NT2/D1 (cell line): ENCODE measurements around the gene EEFSEC.

Experiments
- DNase-seq: peaks from one replicate; pipeline ENCODE4 v3.0.0-alpha.2; 2011; ENCODE audit warnings: low read depth, low spot score
- H3K27me3 ChIP-seq: 2 replicates; pipeline ENCODE4 v1.6.0; 2011; ENCODE audit warnings: mild to moderate bottlenecking; ENCODE audit not compliant: insufficient read length, insufficient read depth
- H3K36me3 ChIP-seq: 2 replicates; pipeline ENCODE4 v1.6.1; 2011; ENCODE audit warnings: mild to moderate bottlenecking, low read length, mixed read lengths; ENCODE audit not compliant: insufficient read depth, insufficient read length
- H3K4me1 ChIP-seq: 2 replicates; pipeline ENCODE4 v1.5.1; 2011; ENCODE audit not compliant: insufficient read depth, insufficient read length
- H3K4me3 ChIP-seq: 2 replicates; pipeline ENCODE4 v1.5.1; 2011; ENCODE audit warnings: low read depth; ENCODE audit not compliant: insufficient read length
- H3K9ac ChIP-seq: 2 replicates; pipeline ENCODE4 v1.6.0; 2011; ENCODE audit warnings: low read depth; ENCODE audit not compliant: insufficient read length
- H3K9me3 ChIP-seq: 2 replicates; pipeline ENCODE4 v1.5.1; 2011; ENCODE audit warnings: mild to moderate bottlenecking, low read length; ENCODE audit not compliant: insufficient read depth
- SUZ12 ChIP-seq: IDR thresholded peaks from 2 replicates; pipeline ENCODE4 v1.6.1; 2011; ENCODE audit not compliant: insufficient read length, insufficient read depth; ENCODE audit errors: extremely low read depth
- YY1 ChIP-seq: IDR thresholded peaks from 2 replicates; pipeline ENCODE4 v1.6.1; 2011; ENCODE audit not compliant: insufficient read length, insufficient read depth
- ZNF274 ChIP-seq: IDR thresholded peaks from 2 replicates; pipeline ENCODE4 v1.6.1; 2011; ENCODE audit warnings: mild to moderate bottlenecking, low read depth, low read length

EEFSEC gene

DNA sequence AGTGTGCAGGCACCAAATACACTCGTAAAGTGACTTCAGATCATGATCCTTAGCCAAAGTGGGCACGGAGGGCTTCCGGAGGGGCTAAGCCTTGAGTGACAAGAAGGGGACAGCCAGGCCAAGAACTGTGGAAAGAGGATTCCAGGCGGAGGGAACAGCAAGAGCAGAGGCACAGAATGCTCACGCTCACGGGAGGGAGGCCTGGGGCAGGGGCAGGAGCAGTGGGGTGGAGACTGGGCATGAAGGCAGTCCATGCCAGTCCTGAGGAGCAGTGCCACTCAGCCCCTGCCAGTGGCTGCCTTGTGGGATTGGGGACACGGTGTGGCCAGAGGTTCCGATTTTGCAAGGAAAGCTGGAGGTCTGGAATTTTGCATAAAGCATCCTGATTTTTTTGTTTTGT lies 277.4 kb downstream of the EEFSEC start:
- no peaks in the 10 kb centered on the region for H3K36me3 ChIP-seq
- peaks cover 49% of the 10 kb centered on the region for H3K4me1 ChIP-seq
- H3K27me3 ChIP-seq, result peaks cover 62% of the 10 kb centered on the region
- no peak overlapping the region for H3K9ac ChIP-seq
- DNase-seq, result no peak
- H3K9me3 ChIP-seq, result no peaks in the 10 kb centered on the region
- TF ChIP-seq YY1 (no peak), SUZ12 (no peak), ZNF274 (no peak)
- no peak overlapping the region for H3K4me3 ChIP-seq

DNA sequence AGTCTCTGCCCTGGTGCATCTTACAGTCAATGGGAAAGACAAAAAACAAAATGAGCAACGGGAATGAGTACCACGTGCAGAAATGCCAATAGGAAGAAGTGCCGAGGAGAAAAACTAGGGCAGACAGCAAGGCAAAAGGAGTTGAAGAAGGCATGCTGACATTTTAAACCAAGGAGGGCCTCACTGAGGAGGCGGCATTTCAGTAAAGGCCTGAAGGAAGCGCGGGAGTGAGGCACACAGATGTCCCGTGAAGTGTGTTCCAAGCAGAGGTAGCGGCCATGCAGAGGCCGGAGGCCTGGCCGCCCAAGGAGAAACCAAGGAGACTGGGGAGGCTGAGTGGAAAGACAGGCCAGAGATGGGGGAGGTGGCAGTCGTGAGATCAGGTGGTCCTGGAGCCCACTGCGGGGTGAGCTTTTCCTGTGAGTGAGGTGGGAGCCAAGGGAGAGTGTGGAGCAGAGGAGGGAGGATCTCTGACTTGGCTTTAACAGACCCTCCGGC lies 278.6 kb downstream of the EEFSEC start:
- Histone ChIP-seq H3K9ac (peak overlapping the region; percentile 87), H3K4me1 (peaks cover 47% of the 10 kb centered on the region), H3K27me3 (peaks cover 52% of the 10 kb centered on the region), H3K9me3 (no peaks in the 10 kb centered on the region), H3K4me3 (peak overlapping the region; percentile 37), H3K36me3 (no peaks in the 10 kb centered on the region)
- no peak for DNase-seq
- TF ChIP-seq YY1 (no peak), SUZ12 (no peak), ZNF274 (no peak)

DNA sequence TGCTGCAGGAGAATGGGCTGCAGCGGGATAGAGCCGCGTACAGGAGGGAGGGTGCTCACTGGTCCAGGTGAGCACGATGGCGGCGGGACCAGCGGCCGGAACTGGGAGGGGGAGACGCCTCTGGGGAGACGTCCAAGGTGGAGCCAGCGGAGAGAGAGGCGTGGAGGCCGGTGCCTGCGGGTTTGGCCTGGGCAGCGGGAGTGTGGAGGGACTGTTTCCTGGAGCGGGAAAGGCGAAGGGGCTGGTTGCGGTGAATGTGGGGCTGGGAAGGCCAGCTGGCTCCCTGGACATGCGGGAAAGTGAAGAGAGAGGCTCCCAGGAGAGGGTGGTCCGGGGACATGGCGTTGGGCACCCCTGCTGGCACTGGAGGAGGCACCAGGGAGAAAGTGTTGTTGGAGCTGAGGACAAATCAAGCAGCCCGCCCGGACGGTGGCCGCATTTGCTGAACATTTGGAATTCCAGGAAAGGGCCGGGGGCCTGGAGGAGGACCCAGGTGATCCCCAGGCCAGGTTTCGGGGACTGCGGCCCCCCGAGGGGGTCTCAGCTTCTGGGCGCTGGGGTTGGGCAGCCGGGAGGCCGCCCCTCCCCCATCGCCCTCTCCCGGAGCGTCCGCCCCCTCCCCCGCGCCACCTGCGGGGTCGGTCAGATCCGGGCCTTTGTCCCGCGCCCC lies 279.2 kb downstream of the EEFSEC start:
- peak overlapping the region; percentile 37 for H3K4me3 ChIP-seq
- no peaks in the 10 kb centered on the region for H3K9me3 ChIP-seq
- DNase-seq, result no peak
- TF ChIP-seq ZNF274 (no peak), YY1 (no peak), SUZ12 (no peak)
- H3K9ac ChIP-seq, result peak overlapping the region; percentile 87
- H3K4me1 ChIP-seq, result peaks cover 45% of the 10 kb centered on the region
- no peaks in the 10 kb centered on the region for H3K36me3 ChIP-seq
- peaks cover 46% of the 10 kb centered on the region for H3K27me3 ChIP-seq

DNA sequence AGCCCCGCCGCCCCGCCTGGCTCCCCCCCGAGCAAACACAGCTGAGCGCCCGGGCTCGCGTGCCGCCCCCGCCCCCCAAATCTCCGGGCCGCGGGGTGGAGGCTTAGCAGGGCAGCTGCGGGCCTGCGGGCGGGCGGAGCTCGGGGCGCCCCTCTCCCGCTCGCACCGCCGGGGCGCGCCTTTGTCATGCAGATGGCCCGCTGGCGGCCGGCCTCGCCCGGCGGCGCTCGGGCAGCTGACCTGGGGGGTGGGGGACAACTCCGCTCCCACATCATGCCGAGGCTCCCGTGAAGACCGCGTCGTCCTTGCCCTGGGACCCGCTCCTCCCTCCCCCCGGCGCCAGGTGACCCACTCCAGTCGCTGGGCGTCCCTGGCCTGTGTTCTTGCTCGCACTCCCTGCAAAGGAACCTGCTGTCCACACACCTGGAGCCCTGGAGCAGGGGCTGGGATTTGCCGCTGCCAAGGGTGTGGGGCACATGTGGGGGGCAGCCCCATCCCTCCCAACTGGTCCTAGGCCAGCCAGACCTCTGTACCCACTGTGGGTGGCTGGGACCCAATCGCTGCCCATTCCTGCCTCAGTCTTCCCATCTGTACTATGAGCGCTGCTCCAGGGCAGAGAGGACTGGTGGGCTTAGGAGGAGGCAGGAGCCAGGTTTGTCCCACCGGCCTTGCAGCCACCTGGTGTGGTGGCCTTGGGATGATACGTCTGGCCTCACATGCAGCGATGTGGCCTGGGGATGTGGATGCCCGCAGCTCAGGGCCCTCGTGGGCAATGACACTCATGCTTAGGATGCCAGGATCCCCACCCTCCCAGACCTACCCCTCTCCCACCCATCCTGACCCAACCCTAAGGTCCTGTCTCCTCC lies 279.9 kb downstream of the EEFSEC start:
- H3K4me3 ChIP-seq, result peak overlapping the region; percentile 25
- DNase-seq, result no peak
- peaks cover 40% of the 10 kb centered on the region for H3K4me1 ChIP-seq
- peak overlapping the region; percentile 77 for H3K9ac ChIP-seq
- H3K27me3 ChIP-seq, result peaks cover 41% of the 10 kb centered on the region
- no peaks in the 10 kb centered on the region for H3K9me3 ChIP-seq
- H3K36me3 ChIP-seq, result no peaks in the 10 kb centered on the region
- TF ChIP-seq ZNF274, result no peak
- TF ChIP-seq YY1, result no peak
- TF ChIP-seq SUZ12, result no peak

DNA sequence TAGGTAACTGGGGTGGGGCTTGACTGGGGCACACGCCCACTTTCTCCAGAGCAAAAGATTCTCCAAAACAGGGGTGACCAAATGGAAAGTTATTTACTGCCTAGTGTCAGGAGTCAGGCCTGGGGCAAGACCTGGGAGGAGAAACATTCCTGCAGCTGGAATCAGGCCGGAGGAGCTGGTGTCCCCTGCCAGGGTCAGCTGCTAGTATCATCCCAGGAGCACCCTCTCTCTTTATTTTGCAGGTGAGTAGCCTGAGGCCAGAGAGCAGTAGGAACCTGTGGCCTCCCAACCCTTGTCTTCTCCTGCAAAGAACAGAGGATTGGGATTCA lies 280.5 kb downstream of the EEFSEC start:
- no peak for DNase-seq
- H3K9me3 ChIP-seq, result no peaks in the 10 kb centered on the region
- no peak overlapping the region for H3K9ac ChIP-seq
- TF ChIP-seq ZNF274, result no peak
- TF ChIP-seq SUZ12, result no peak
- TF ChIP-seq YY1, result no peak
- H3K27me3 ChIP-seq, result peaks cover 35% of the 10 kb centered on the region
- peaks cover 38% of the 10 kb centered on the region for H3K4me1 ChIP-seq
- H3K36me3 ChIP-seq, result no peaks in the 10 kb centered on the region
- H3K4me3 ChIP-seq, result no peak overlapping the region

DNA sequence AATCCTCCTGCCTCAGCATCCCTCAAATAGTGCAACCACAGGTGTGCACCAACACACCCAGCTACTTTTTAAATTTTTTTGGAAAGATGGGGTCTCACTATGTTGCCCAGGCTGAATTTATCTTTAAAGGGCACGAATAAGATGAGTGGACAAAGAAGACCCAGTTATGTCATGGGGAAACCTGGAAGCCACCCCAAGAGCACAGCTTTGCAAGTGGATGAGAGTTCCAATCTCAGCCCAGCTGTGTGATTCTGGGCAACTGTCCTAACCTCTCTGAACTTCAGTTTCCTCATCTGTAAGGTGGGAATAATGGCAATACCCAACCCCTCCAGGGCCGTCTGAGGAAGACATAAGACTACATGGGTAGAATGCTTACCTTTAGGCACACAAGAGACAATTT lies 281.2 kb downstream of the EEFSEC start:
- no peak overlapping the region for H3K9ac ChIP-seq
- peaks cover 39% of the 10 kb centered on the region for H3K4me1 ChIP-seq
- H3K36me3 ChIP-seq, result no peaks in the 10 kb centered on the region
- TF ChIP-seq SUZ12 (no peak), YY1 (no peak), ZNF274 (no peak)
- DNase-seq, result no peak
- no peaks in the 10 kb centered on the region for H3K9me3 ChIP-seq
- H3K27me3 ChIP-seq, result peaks cover 27% of the 10 kb centered on the region
- no peak overlapping the region for H3K4me3 ChIP-seq

DNA sequence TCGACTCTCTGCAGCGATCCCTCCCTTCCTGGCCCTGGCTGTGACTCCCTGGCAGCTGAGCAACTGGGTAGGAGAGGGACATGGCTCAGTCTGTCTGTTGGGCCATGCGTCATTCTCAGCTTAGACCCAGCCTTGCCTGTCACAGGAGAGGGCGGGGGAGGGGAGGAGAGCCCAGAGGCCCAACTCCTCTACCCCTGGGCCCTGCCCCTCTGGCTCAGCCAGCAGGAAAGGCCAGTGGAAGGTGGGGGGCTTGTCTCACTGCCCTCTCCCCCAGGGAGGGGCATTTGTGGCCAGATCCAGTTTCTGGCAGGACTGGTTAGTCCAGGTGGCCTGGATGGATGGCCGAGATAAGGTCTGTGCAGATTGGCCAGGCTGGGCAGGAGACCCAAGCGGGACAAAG lies 281.8 kb downstream of the EEFSEC start:
- Histone ChIP-seq H3K27me3 (peaks cover 22% of the 10 kb centered on the region), H3K9ac (peak overlapping the region; percentile 34), H3K36me3 (no peaks in the 10 kb centered on the region), H3K9me3 (no peaks in the 10 kb centered on the region), H3K4me1 (peaks cover 36% of the 10 kb centered on the region), H3K4me3 (no peak overlapping the region)
- no peak for DNase-seq
- TF ChIP-seq YY1 (no peak), ZNF274 (no peak), SUZ12 (no peak)
